Liver (tissue), 3 donors: ENCODE measurements around the gene TRPV4.

Source experiments
- ATF3 ChIP-seq: IDR thresholded peaks from 2 replicates; pipeline ENCODE4 v1.6.1; 2016; ENCODE audit warnings: antibody characterized with exemption
- JUND ChIP-seq, 2 donors: IDR thresholded peaks; 2 replicates each; pipeline ENCODE4 v1.6.1; 2016; ENCODE audit warnings: antibody characterized with exemption in 2 of 2
- MAX ChIP-seq: IDR thresholded peaks from 2 replicates; pipeline ENCODE4 v1.6.1; 2016; ENCODE audit warnings: antibody characterized with exemption
- RAD21 ChIP-seq, 2 donors: IDR thresholded peaks; 2 replicates each; pipeline ENCODE4 v1.6.1; 2016; ENCODE audit warnings: antibody characterized with exemption in 2 of 2, mild to moderate bottlenecking in 2 of 2
- REST ChIP-seq: IDR thresholded peaks from 2 replicates; pipeline ENCODE4 v1.6.1; 2016; ENCODE audit warnings: antibody characterized with exemption, mild to moderate bottlenecking
- SP1 ChIP-seq: IDR thresholded peaks from 2 replicates; pipeline ENCODE4 v1.6.1; 2018; ENCODE audit warnings: antibody characterized with exemption, mild to moderate bottlenecking
- TF ChIP-seq, protein P1 (sequence below): fragments of 150-350 bp; IDR thresholded peaks from 2 replicates; pipeline ENCODE4 v1.5.1; 2017; ENCODE audit warnings: improper control_type of control experiment, low read depth, low read length; ENCODE audit not compliant: missing input control
- TF ChIP-seq, protein P2 (sequence below): IDR thresholded peaks from 2 replicates; pipeline ENCODE4 v1.6.1; 2016; ENCODE audit warnings: antibody characterized with exemption
- donor health status: healthy.
- donor health status: healthy.

- TF ChIP-seq SP1 (no peak), JUND (IDR thresholded peaks at IDR 0.05) (no peak), ATF3 (no peak), REST (no peak), MAX (no peak), RAD21 (IDR thresholded peaks at IDR 0.05) (no peak)
- TF ChIP-seq, protein P1, sequence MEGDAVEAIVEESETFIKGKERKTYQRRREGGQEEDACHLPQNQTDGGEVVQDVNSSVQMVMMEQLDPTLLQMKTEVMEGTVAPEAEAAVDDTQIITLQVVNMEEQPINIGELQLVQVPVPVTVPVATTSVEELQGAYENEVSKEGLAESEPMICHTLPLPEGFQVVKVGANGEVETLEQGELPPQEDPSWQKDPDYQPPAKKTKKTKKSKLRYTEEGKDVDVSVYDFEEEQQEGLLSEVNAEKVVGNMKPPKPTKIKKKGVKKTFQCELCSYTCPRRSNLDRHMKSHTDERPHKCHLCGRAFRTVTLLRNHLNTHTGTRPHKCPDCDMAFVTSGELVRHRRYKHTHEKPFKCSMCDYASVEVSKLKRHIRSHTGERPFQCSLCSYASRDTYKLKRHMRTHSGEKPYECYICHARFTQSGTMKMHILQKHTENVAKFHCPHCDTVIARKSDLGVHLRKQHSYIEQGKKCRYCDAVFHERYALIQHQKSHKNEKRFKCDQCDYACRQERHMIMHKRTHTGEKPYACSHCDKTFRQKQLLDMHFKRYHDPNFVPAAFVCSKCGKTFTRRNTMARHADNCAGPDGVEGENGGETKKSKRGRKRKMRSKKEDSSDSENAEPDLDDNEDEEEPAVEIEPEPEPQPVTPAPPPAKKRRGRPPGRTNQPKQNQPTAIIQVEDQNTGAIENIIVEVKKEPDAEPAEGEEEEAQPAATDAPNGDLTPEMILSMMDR: no peak
- TF ChIP-seq, protein P2, sequence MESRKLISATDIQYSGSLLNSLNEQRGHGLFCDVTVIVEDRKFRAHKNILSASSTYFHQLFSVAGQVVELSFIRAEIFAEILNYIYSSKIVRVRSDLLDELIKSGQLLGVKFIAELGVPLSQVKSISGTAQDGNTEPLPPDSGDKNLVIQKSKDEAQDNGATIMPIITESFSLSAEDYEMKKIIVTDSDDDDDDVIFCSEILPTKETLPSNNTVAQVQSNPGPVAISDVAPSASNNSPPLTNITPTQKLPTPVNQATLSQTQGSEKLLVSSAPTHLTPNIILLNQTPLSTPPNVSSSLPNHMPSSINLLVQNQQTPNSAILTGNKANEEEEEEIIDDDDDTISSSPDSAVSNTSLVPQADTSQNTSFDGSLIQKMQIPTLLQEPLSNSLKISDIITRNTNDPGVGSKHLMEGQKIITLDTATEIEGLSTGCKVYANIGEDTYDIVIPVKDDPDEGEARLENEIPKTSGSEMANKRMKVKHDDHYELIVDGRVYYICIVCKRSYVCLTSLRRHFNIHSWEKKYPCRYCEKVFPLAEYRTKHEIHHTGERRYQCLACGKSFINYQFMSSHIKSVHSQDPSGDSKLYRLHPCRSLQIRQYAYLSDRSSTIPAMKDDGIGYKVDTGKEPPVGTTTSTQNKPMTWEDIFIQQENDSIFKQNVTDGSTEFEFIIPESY: no peak
Measured at GRCh38 chr12:109762071-109762672, 71.0 kb downstream of the TRPV4 start.
